HG03025 (cell line): Measurements from ENCODE around the gene WDR83.
"Not testable (repeated sequence)": the region's sequence is repeated elsewhere in the genome, so short reads cannot be mapped to it uniquely, and the experiment has no call there.

Experiments
- ATAC-seq: cut with Tn5 transposase; IDR thresholded peaks from one replicate; pipeline ENCODE4 v1.9.1; 2021; ENCODE audit warnings: mild to moderate bottlenecking, moderate library complexity; ENCODE audit not compliant: unreplicated experiment, low FRiP score

The WDR83 gene

GRCh38 chr19:12666265-12667048 is at the start of gene WDR83, which contains the start of gene MAN2B1:
Gene WDR83 (plus strand): TSS chr19:12666807. CDS start chr19:12669791, 2,984 bp downstream.
Gene MAN2B1 (minus strand): TSS chr19:12666742. CDS start chr19:12666701, 41 bp downstream.
- peak; percentile 43 for ATAC-seq

- ATAC-seq, result no peak
Observed at GRCh38 chr19:12617646-12618045, 49.0 kb upstream of the WDR83 start.

DNA sequence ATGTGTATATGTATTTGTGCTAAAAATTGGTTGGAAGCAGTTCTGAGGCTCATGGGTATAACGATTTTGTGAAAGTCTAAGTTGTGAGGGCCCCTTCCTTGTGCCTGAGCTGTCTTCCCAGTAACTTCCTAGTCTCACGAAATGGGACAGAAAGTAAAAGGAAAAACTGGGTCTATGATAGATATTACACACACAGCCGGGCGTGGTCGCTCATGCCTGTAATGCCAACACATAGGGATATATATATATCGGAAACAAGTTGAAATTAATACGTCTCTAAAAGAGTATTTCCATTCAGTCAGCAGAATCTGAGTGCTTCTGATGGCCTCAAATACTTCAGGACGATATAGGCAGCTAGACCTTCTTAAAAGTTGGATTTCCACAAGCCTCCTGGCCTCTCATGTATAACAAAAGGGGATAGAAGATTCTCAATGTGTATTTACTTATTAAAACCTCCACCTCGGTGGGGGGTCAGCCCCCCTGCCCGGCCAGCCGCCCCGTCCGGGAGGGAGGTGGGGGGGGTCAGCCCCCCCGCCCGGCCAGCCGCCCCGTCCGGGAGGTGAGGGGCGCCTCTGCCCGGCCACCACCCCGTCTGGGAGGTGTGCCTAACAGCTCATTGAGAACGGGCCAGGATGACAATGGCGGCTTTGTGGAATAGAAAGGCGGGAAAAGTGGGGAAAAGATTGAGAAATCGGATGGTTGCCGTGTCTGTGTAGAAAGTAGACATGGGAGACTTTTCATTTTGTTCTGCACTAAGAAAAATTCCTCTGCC is 45.2 kb upstream of the WDR83 start:
- not testable (repeated sequence) for ATAC-seq

- ATAC-seq, result no peak
Observed at GRCh38 chr19:12623361-12624031, 43.1 kb upstream of the WDR83 start.

GRCh38 chr19:12626958-12627357 is 39.6 kb upstream of the WDR83 start:
- no peak for ATAC-seq

DNA sequence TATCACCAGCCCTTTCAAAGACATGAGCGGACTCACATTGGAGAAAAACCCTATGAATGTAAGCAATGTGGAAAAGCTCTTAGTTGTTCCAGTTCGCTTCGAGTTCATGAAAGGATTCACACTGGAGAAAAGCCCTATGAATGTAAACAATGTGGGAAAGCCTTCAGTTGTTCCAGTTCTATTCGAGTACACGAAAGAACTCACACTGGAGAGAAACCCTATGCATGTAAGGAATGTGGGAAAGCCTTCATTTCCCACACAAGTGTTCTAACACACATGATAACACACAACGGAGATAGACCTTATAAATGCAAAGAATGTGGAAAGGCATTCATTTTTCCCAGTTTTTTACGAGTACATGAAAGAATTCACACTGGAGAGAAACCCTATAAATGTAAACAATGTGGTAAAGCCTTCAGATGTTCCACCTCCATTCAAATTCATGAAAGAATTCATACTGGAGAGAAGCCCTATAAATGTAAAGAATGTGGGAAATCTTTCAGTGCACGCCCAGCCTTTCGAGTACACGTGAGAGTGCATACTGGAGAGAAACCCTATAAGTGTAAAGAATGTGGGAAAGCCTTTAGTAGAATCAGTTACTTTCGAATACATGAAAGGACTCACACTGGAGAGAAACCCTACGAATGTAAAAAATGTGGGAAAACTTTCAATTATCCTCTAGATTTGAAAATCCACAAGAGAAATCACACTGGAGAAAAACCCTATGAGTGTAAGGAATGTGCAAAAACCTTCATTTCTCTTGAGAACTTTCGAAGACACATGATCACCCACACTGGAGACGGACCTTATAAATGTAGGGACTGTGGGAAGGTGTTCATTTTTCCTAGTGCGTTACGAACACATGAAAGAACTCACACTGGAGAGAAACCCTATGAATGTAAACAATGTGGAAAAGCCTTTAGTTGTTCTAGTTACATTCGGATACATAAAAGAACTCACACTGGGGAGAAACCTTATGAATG is 38.3 kb upstream of the WDR83 start:
- ATAC-seq, result no peak

- ATAC-seq, result no peak
Observed at GRCh38 chr19:12629215-12629614, 37.4 kb upstream of the WDR83 start.

DNA sequence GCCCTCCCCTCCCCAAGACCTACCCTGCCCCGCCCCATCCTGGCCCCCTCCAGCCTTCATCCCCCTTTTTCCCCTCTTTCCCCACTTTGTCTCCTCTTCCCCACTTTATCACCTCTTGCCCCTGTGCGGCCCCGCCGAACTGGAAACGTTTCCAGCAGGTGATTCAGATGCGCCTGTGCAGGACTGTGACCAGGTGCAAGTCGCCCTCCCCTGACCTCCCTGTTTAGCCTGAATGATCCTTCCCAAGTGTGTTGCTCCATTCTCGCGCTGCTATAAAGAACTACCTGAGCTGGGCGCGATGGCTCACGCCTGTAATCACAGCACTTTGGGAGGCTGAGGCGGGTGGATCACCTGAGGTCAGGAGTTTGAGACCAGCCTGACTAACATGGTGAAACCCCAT is 30.0 kb upstream of the WDR83 start:
- no peak for ATAC-seq

DNA sequence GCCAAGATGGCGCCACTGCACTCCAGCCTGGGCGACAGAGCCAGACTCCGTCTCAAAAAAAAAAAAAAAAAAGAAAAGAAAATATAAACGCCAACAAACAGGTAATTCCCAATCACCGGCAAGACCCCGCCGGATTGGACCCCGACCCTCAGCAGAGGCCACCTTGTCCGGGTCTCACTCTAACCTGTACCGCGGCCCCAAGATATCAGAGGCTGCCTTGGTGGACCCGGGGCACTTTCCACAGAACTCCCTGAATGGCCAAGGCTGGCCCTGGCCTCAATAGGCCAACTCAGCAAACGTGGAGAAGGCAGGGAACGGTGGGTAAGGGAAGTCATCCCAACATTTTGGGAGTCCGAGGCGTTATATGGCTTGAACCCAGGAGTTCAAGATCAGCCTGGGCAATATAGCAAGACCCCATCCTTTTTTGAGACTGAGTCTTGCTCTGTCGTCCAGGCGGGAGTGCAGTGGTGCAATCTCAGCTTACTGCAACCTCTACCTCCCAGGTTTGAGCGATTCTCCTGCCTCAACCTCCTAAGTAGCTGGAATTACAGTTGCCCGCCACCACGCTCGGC is 27.9 kb upstream of the WDR83 start:
- no peak for ATAC-seq

- ATAC-seq, result no peak
Observed at GRCh38 chr19:12639901-12640613, 26.6 kb upstream of the WDR83 start.

- no peak for ATAC-seq
Observed at GRCh38 chr19:12641456-12641855, 25.2 kb upstream of the WDR83 start.

DNA sequence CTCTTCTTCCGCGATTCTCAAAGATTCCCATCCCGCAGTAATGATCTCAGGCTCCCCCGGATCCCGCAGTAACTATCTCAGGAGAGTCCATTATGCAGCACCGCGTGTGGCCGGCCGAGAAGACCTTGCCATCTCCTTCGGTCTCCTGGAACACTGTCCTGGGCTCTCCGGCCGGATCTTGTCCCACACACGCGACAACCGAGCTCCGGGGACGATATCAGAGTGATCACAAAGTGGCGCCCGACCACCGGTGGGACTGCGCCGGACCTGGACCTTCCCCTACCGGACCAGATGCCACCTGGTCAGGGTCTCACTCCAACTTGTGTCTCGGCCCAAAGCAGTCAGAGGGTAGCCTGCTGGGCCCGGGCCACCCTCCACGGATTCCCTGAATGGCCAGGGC is 24.1 kb upstream of the WDR83 start:
- ATAC-seq, result no peak

DNA sequence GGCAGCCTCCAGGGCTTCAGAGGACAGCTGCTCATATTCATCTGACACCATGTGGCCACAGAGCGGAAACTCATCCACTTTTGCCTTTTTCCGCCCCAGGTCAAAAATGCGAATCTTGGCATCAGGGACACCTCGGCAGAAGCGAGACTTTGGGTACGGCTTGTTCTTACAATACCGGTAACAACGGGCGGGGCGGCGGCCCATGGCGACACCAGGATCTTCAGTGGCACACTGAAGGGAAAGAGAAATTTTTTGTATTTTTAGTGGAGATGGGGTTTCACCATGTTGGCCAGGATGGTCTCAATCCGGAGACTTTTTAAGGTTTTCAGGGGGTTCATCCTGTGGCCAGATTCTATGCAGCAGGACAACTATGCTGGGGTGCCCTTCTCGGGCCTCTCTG is 22.9 kb upstream of the WDR83 start:
- not testable (repeated sequence) for ATAC-seq

DNA sequence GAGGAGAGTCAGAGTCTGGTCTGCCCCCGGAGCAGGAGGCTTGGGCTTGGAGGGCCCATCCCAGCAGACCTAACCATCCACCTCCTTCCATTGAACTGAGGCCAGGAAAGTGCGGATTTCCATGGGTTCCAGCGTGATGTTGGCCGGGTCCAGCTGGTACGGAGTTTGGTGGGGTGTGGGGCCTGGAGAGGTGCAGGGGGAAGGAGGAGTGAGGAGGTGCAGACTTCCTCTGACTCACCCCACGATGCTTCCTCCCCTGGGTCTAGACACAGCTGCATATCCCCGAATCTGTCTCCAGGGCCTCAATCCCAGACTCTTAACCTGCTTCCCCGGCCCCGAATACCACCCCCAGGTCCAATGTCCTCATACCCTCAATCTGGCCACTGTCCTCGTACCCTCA is 20.1 kb upstream of the WDR83 start:
- no peak for ATAC-seq

- ATAC-seq, result no peak
Observed at GRCh38 chr19:12647047-12647446, 19.6 kb upstream of the WDR83 start.

DNA sequence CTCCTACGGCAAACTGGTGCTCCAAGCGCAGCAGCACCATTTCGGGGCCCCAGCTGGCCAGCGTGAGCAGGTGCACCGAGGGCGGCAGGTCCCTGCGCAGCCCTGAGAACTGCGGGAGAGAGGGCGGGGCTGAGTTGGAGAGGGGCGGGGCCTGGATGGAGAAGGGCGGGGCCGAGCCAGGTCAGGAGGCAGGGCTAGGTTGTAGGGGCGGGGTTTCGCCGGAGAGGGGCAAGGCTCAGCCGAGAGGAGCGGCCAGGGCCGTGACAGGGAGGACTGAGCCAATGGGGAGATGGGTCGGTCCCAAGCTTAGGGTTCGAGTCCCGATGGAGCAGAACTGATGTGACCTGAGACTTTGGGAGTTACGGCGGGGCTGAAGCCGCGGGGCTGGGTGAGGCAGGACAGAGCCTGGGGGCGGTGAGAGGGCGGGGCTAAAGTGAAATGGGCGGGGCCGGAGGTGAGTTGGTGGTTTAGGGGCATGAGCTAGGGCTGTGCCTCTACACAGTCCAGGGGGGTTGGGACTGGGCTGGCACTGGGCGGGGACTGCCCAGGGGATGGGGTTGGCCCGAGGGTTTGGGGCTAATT is 19.0 kb upstream of the WDR83 start:
- no peak for ATAC-seq

DNA sequence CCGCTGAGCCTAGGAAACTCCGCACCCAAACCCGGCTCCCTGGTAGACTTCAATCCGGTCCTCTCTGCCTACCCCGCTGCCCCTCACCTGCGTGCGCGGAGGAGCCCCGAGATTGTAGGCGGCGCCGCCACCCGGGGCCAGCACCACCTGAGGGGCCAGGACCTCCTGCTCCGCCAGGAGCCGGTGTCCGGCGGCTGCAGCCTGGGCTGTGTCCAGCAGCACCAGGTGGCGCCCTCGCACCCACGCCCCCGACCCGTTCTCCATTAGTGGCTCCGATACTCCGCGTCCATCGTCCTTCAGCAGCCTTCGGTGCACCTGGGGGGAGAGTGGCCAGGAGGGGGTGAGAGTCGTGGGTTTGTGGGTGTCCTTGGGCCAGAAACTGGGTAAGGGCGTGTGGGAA is 18.5 kb upstream of the WDR83 start:
- ATAC-seq, result no peak

DNA sequence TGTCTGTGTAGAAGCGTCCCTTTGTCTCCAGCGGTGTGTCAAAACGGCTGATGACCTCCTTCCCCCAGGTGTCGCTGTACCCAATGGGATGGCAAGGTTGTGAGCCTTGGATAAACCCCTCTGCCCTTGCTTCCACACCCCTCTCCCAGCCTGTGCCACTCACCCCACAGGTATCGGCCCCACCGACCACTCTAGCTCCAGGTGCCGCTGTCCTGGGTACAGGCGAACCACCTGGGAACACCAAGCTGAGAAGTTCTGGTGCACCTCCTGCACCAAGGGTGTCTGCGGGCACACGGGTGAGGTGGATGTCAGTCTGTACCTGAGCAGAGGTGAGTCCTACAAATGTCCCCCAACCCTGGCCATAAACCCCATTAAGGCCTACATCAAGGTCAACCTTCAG is 16.7 kb upstream of the WDR83 start:
- no peak for ATAC-seq

GRCh38 chr19:12652219-12652618 is 14.4 kb upstream of the WDR83 start:
- no peak for ATAC-seq
